A673 (cell line): ENCODE measurements around the gene GSG1L2. TPM values are rescaled to one million over a fixed set of nuclear protein-coding genes. Genes with fewer than 3 reads are reported as not detected.

Experiments
- BruUV-seq: library from RNA; stranded (reverse); fragments of 400-500 nt; replicated peaks from 2 replicates; lab custom pipeline; 2021; lab: Mats Ljungman, UMichigan
- CTCF ChIA-PET: fragments of 300-600 bp; sonication (Branson Sonifier 250); formaldehyde crosslinking; loops from one replicate; lab custom pipeline; 2022; ENCODE audit warnings: antibody characterized with exemption; lab: Charles Lee
- POLR2A ChIA-PET: fragments of 300-600 bp; sonication (Branson Sonifier 250); formaldehyde crosslinking; loops from one replicate; lab custom pipeline; 2022; ENCODE audit warnings: antibody characterized with exemption; ENCODE audit not compliant: low non-redundant PET; lab: Charles Lee
- DNase-seq: peaks from one replicate; pipeline ENCODE4 v3.0.0-alpha.2; 2015; ENCODE audit warnings: low spot score
- H3K27ac ChIP-seq: fragments of 200-600 bp; sonication (generic); 2 replicates; pipeline ENCODE4 v1.5.1; 2016; ENCODE audit warnings: mixed run types, low read depth, mild to moderate bottlenecking, mixed read lengths, antibody characterized with exemption, low read length; ENCODE audit not compliant: poor library complexity, severe bottlenecking
- H3K27me3 ChIP-seq: fragments of 200-600 bp; sonication (generic); replicated peaks from 2 replicates; pipeline ENCODE4 v1.6.1; 2017; ENCODE audit warnings: mixed run types, low read depth, mild to moderate bottlenecking, mixed read lengths, antibody characterized with exemption, low read length; ENCODE audit not compliant: insufficient read depth, poor library complexity
- H3K36me3 ChIP-seq: fragments of 200-600 bp; sonication (generic); 2 replicates; pipeline ENCODE4 v1.6.1; 2016; ENCODE audit warnings: mixed run types, mild to moderate bottlenecking, mixed read lengths, antibody characterized with exemption, low read length; ENCODE audit not compliant: insufficient read depth, poor library complexity, severe bottlenecking
- H3K4me1 ChIP-seq: fragments of 200-600 bp; sonication (generic); 2 replicates; pipeline ENCODE4 v1.6.1; 2017; ENCODE audit warnings: mixed run types, mild to moderate bottlenecking, mixed read lengths, antibody characterized with exemption, low read length; ENCODE audit not compliant: insufficient read depth, poor library complexity, severe bottlenecking
- H3K4me3 ChIP-seq: fragments of 200-600 bp; sonication (generic); 2 replicates; pipeline ENCODE4 v1.5.1; 2016; ENCODE audit warnings: low read depth, mixed run types, mild to moderate bottlenecking, mixed read lengths, low read length; ENCODE audit not compliant: poor library complexity, severe bottlenecking
- H3K9me3 ChIP-seq: fragments of 200-600 bp; sonication (generic); 2 replicates; pipeline ENCODE4 v1.6.1; 2016; ENCODE audit warnings: mixed run types, low read depth, mild to moderate bottlenecking, mixed read lengths, antibody characterized with exemption, low read length; ENCODE audit not compliant: poor library complexity, severe bottlenecking
- CTCF ChIP-seq: fragments of 300-800, 200-600 bp; sonication (generic); conservative IDR thresholded peaks from 2 replicates; pipeline ENCODE4 v1.5.1; 2017; ENCODE audit warnings: low read depth, mild to moderate bottlenecking, antibody characterized with exemption, low read length, moderate library complexity, mixed read lengths
- EZH2 ChIP-seq: fragments of 200-600 bp; sonication (generic); IDR thresholded peaks from 2 replicates; pipeline ENCODE4 v1.6.1; 2017; ENCODE audit warnings: borderline replicate concordance, low read depth, mild to moderate bottlenecking, mixed read lengths, antibody characterized with exemption, low read length; ENCODE audit not compliant: poor library complexity, severe bottlenecking
- intact Hi-C: fragments of 100-400 bp; cut with micrococcal nuclease; formaldehyde crosslinking; loops from one replicate; pipeline ENCODE4 v1.10.0; 2022; ENCODE audit not compliant: unreplicated experiment
- total RNA-seq: library from RNA; stranded (reverse); gene quantifications from 2 replicates; pipeline ENCODE4 v1.2.3, GENCODE V29; 2021

GSG1L2 gene
- total RNA-seq, 1 experiment from 2014 or later: not detected

GRCh38 chr17:9767432-9767991, 54.4 kb downstream of the GSG1L2 start:
- Histone ChIP-seq H3K27me3 (peaks cover 17% of the 10 kb centered on the region), H3K36me3 (no peaks in the 10 kb centered on the region), H3K27ac (no peak overlapping the region), H3K9me3 (no peaks in the 10 kb centered on the region), H3K4me3 (no peak overlapping the region), H3K4me1 (no peaks in the 10 kb centered on the region)
- no peak for DNase-seq
- no TSS peak for BruUV-seq
- intact Hi-C loops: no loop called here
- CTCF ChIA-PET: interaction anchor here (0.6 kb wide), 1 partner anchor 121 kb away, joined by 14 read pairs; no protein-coding TSS in a partner anchor
- TF ChIP-seq CTCF (no peak), EZH2 (no peak)
- POLR2A ChIA-PET: no interaction called here

GRCh38 chr17:9766970-9767369, 54.9 kb downstream of the GSG1L2 start:
- no peaks in the 10 kb centered on the region for H3K4me1 ChIP-seq
- no peak overlapping the region for H3K4me3 ChIP-seq
- POLR2A ChIA-PET: no interaction called here
- no TSS peak for BruUV-seq
- no peaks in the 10 kb centered on the region for H3K9me3 ChIP-seq
- TF ChIP-seq CTCF: no peak
- no peak for TF ChIP-seq EZH2
- DNase-seq: no peak
- no peak overlapping the region for H3K27ac ChIP-seq
- H3K27me3 ChIP-seq: peaks cover 17% of the 10 kb centered on the region
- CTCF ChIA-PET: no interaction called here
- H3K36me3 ChIP-seq: no peaks in the 10 kb centered on the region
- intact Hi-C loops: no loop called here

- BruUV-seq: no TSS peak
- Histone ChIP-seq H3K9me3 (no peaks in the 10 kb centered on the region), H3K27me3 (peaks cover 17% of the 10 kb centered on the region), H3K27ac (no peak overlapping the region), H3K4me3 (no peak overlapping the region), H3K4me1 (no peaks in the 10 kb centered on the region), H3K36me3 (no peaks in the 10 kb centered on the region)
- TF ChIP-seq EZH2 (no peak), CTCF (no peak)
- ChIA-PET CTCF (no interaction called here), POLR2A (no interaction called here)
- no peak for DNase-seq
- intact Hi-C loops: no loop called here
These were observed 56.6 kb downstream of the GSG1L2 start for GRCh38 chr17:9765322-9765721.
